HCT116 (cell line): Measurements from ENCODE around the gene TEX12. TPM values are rescaled to one million over a fixed set of nuclear protein-coding genes. Genes with fewer than 3 reads are reported as not detected.

Source experiments
- ATAC-seq: fragments of 200-7000 bp; cut with Tn5 transposase; 2 replicates; pipeline ENCODE4 v1.9.1; 2020; ENCODE audit warnings: mild to moderate bottlenecking, moderate library complexity
- BruUV-seq: library from RNA; stranded (reverse); fragments of 400-500 nt; replicated peaks from 2 replicates; lab custom pipeline; 2021; lab: Mats Ljungman, UMichigan
- CTCF ChIA-PET: fragments of 300-600 bp; sonication (Branson Sonifier 250); formaldehyde crosslinking; loops from one replicate; lab custom pipeline; 2021; ENCODE audit warnings: antibody characterized with exemption; lab: Charles Lee
- POLR2A ChIA-PET: fragments of 300-600, 350-600 bp; sonication (Branson Sonifier 250); formaldehyde crosslinking; loops from one replicate; lab custom pipeline; 2021; ENCODE audit warnings: antibody characterized with exemption; lab: Charles Lee
- RAD21 ChIA-PET, 2 experiments: fragments of 300-600 bp; sonication (Branson Sonifier 250); formaldehyde crosslinking; loops; one replicate each; lab custom pipeline; 2023; ENCODE audit warnings: low total read pairs in 2 of 2; ENCODE audit not compliant: uncharacterized antibody in 2 of 2, unreplicated experiment in 2 of 2, low non-redundant PET in 1 of 2; lab: Charles Lee
- DNase-seq: peaks from one replicate; pipeline ENCODE4 v3.0.0-alpha.2; 2010; ENCODE audit warnings: low read depth, low spot score
- H2AFZ ChIP-seq: fragments of 200-600 bp; shearing (Covaris generic), sonication (generic); 2 replicates; pipeline ENCODE4 v1.6.1; 2017; ENCODE audit warnings: low read depth, mixed run types, mixed read lengths, antibody characterized with exemption, low read length; ENCODE audit not compliant: poor library complexity, severe bottlenecking
- H3K27ac ChIP-seq: 2 replicates; pipeline ENCODE4 v1.5.1; 2012; ENCODE audit warnings: low read depth, low read length
- H3K27me3 ChIP-seq: fragments of 200-600 bp; sonication (generic); 2 replicates; pipeline ENCODE4 v1.6.1; 2016; ENCODE audit warnings: mixed run types, low read length, mixed read lengths; ENCODE audit not compliant: insufficient read depth
- H3K36me3 ChIP-seq, 2 experiments: fragments of 200-500 bp in 1 of 2; fragments of 200-600 bp in 1 of 2; sonication (Bioruptor generic) in 1 of 2; sonication (generic) in 1 of 2; 2 replicates each; pipeline versions ENCODE4 v1.5.1 to v1.6.1; 2014 to 2016; ENCODE audit warnings: low read length in 2 of 2, inconsistent platforms in 1 of 2, mixed read lengths in 1 of 2, mixed run types in 1 of 2; ENCODE audit not compliant: insufficient read depth in 2 of 2, control insufficient read depth in 1 of 2
- H3K4me1 ChIP-seq, 2 experiments: fragments of 200-600 bp in 1 of 2; sonication (generic) in 1 of 2; 2 replicates each; pipeline versions ENCODE4 v1.5.1 to v1.6.1; 2012 to 2017; ENCODE audit warnings: low read length in 2 of 2, inconsistent platforms in 1 of 2, mild to moderate bottlenecking in 1 of 2, mixed read lengths in 1 of 2, mixed run types in 1 of 2, moderate library complexity in 1 of 2; ENCODE audit not compliant: insufficient read depth in 2 of 2, control insufficient read depth in 1 of 2
- H3K4me2 ChIP-seq: fragments of 200-600 bp; sonication (generic); 2 replicates; pipeline ENCODE4 v1.6.1; 2017; ENCODE audit warnings: mixed run types, low read length, mixed read lengths
- H3K4me3 ChIP-seq, 2 experiments: fragments of 200-600 bp in 1 of 2; sonication (generic) in 1 of 2; replicated peaks in 1 of 2; 2 replicates each; pipeline ENCODE4 v1.5.1; 2011 to 2016; ENCODE audit warnings: low read length in 2 of 2, control low read depth in 1 of 2, low read depth in 1 of 2, mild to moderate bottlenecking in 1 of 2, mixed read lengths in 1 of 2, mixed run types in 1 of 2
- H3K79me2 ChIP-seq: fragments of 200-600 bp; sonication (generic); 2 replicates; pipeline ENCODE4 v1.6.1; 2017; ENCODE audit warnings: mild to moderate bottlenecking, mixed run types, low read length, moderate library complexity, mixed read lengths; ENCODE audit not compliant: insufficient read depth
- H3K9ac ChIP-seq: fragments of 200-600 bp; sonication (generic); 2 replicates; pipeline ENCODE4 v1.6.1; 2016; ENCODE audit warnings: low read length, mixed read lengths
- H3K9me2 ChIP-seq: fragments of 200-600 bp; sonication (generic), shearing (Covaris generic); 2 replicates; pipeline ENCODE4 v1.6.1; 2017; ENCODE audit warnings: mixed run types, mild to moderate bottlenecking, moderate library complexity; ENCODE audit not compliant: insufficient read depth
- H3K9me3 ChIP-seq, 2 experiments: fragments of 200-500 bp in 1 of 2; fragments of 200-600 bp in 1 of 2; sonication (Bioruptor generic) in 1 of 2; sonication (generic) in 1 of 2; 2 replicates each; pipeline ENCODE4 v1.6.1; 2014 to 2017; ENCODE audit warnings: low read length in 2 of 2, mixed read lengths in 2 of 2, inconsistent platforms in 1 of 2, low read depth in 1 of 2, mild to moderate bottlenecking in 1 of 2, mixed run types in 1 of 2, moderate library complexity in 1 of 2; ENCODE audit not compliant: control insufficient read depth in 1 of 2, insufficient read depth in 1 of 2
- H4K20me1 ChIP-seq: fragments of 200-600 bp; sonication (generic), shearing (Covaris generic); 2 replicates; pipeline ENCODE4 v1.6.1; 2017; ENCODE audit warnings: mixed run types, mild to moderate bottlenecking, moderate library complexity; ENCODE audit not compliant: insufficient read depth
- CEBPB ChIP-seq: IDR thresholded peaks from 2 replicates; pipeline ENCODE4 v1.6.1; 2012; ENCODE audit warnings: low read depth
- FOSL1 ChIP-seq: IDR thresholded peaks from 2 replicates; pipeline ENCODE4 v1.6.1; 2012; ENCODE audit warnings: low read depth
- TCF7L2 ChIP-seq: IDR thresholded peaks from 2 replicates; pipeline ENCODE4 v1.7.0; 2011; ENCODE audit warnings: borderline replicate concordance, inconsistent platforms; ENCODE audit not compliant: insufficient read depth, insufficient read length; ENCODE audit errors: extremely low read depth
- intact Hi-C: fragments of 100-400 bp; cut with micrococcal nuclease; formaldehyde crosslinking; loops from 2 replicates; pipeline ENCODE4 v1.10.0; 2022
- total RNA-seq: library from RNA; stranded (reverse); gene quantifications from one replicate; pipeline ENCODE4 v1.2.1, GENCODE V29; 2021; ENCODE audit not compliant: unreplicated experiment
- TF ChIP-seq, protein P1 (sequence below): IDR thresholded peaks from 2 replicates; pipeline ENCODE4 v1.6.1; 2012
- TF ChIP-seq, protein P2 (sequence below), 3 experiments: fragments of 200-600 bp in 1 of 3; sonication (generic) in 1 of 3; IDR thresholded peaks in 2 of 3; conservative IDR thresholded peaks in 1 of 3; 2 replicates each; pipeline ENCODE4 v1.5.1; 2012 to 2017; ENCODE audit warnings: low read depth in 2 of 3, low read length in 2 of 3, antibody characterized with exemption in 1 of 3, borderline replicate concordance in 1 of 3, control low read depth in 1 of 3, mild to moderate bottlenecking in 1 of 3, mixed read lengths in 1 of 3, mixed run types in 1 of 3, moderate library complexity in 1 of 3; ENCODE audit not compliant: insufficient read depth in 1 of 3

Gene TEX12
- total RNA-seq, 1 experiment from 2014 or later = not detected

DNA sequence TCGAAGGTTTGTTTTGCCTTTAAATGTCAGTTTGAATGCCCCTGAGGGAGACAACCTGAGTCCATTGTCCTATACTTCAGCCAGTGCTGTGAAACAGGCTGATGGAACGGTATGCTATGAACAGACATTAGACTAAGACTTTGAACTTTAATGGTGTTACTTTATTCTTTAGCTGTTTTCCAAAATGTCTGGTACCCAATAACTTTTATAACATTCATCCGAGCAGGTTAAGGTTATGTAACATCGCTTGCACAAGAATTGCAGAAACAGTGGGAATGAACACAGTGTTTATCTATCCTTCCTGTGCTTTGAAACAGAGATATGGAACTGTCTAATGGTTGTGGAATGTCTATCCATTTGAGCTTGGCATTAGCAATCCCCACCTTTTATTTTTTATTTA, 46.6 kb downstream of the TEX12 start:
- CTCF ChIA-PET = no interaction called here
- no peak overlapping the region for H3K4me3 ChIP-seq
- TF ChIP-seq CEBPB (no peak), TCF7L2 (no peak), FOSL1 (no peak)
- TF ChIP-seq, protein P1, sequence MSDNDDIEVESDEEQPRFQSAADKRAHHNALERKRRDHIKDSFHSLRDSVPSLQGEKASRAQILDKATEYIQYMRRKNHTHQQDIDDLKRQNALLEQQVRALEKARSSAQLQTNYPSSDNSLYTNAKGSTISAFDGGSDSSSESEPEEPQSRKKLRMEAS = no peak
- TF ChIP-seq, all 23 proteins: peak for 0
- H3K4me2 ChIP-seq = no peak overlapping the region
- no peaks in the 10 kb centered on the region for H3K4me1 ChIP-seq
- RAD21 ChIA-PET = no interaction called here
- H3K79me2 ChIP-seq = no peaks in the 10 kb centered on the region
- H3K27ac ChIP-seq = no peak overlapping the region
- H3K9me3 ChIP-seq = no peaks in the 10 kb centered on the region
- DNase-seq (no peak), ATAC-seq (no peak)
- intact Hi-C loops = no loop called here
- POLR2A ChIA-PET = no interaction called here
- H4K20me1 ChIP-seq = no peaks in the 10 kb centered on the region
- no TSS peak for BruUV-seq
- no peak overlapping the region for H3K9ac ChIP-seq
- H2AFZ ChIP-seq = no peak overlapping the region
- no peaks in the 10 kb centered on the region for H3K9me2 ChIP-seq
- no peaks in the 10 kb centered on the region for H3K27me3 ChIP-seq
- no peaks in the 10 kb centered on the region for H3K36me3 ChIP-seq

DNA sequence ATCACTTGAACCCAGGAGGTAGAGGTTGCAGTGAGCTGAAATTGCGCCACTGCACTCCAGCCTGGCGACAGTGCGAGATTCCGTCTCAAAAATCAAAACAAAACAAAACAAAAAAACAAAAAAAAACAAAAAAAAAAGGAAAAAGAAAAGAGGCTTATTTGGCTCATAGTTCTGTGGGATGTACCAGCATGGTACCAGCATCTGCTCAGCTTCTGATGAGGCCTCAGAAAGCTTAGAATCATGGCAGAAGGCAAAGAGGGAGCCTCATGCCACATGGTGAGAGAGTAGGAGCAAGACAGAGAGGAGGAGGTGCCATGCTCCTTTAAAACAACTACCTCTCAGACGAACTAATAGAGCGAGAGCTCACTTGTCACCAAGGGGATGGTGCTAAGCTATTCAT, 48.4 kb downstream of the TEX12 start:
- Histone ChIP-seq H3K36me3 (no peaks in the 10 kb centered on the region), H3K4me2 (no peak overlapping the region), H4K20me1 (no peaks in the 10 kb centered on the region), H2AFZ (no peak overlapping the region), H3K27me3 (no peaks in the 10 kb centered on the region), H3K79me2 (no peaks in the 10 kb centered on the region), H3K4me1 (no peaks in the 10 kb centered on the region), H3K9me2 (no peaks in the 10 kb centered on the region), H3K9me3 (no peaks in the 10 kb centered on the region), H3K4me3 (no peak overlapping the region), H3K9ac (no peak overlapping the region), H3K27ac (no peak overlapping the region)
- DNase-seq (no peak), ATAC-seq (no peak)
- intact Hi-C loops = loop anchor here (5.0 kb wide), 2 partner anchors 237 to 897 kb away; no protein-coding TSS in a partner anchor
- TF ChIP-seq, protein P2, sequence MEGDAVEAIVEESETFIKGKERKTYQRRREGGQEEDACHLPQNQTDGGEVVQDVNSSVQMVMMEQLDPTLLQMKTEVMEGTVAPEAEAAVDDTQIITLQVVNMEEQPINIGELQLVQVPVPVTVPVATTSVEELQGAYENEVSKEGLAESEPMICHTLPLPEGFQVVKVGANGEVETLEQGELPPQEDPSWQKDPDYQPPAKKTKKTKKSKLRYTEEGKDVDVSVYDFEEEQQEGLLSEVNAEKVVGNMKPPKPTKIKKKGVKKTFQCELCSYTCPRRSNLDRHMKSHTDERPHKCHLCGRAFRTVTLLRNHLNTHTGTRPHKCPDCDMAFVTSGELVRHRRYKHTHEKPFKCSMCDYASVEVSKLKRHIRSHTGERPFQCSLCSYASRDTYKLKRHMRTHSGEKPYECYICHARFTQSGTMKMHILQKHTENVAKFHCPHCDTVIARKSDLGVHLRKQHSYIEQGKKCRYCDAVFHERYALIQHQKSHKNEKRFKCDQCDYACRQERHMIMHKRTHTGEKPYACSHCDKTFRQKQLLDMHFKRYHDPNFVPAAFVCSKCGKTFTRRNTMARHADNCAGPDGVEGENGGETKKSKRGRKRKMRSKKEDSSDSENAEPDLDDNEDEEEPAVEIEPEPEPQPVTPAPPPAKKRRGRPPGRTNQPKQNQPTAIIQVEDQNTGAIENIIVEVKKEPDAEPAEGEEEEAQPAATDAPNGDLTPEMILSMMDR (IDR thresholded peaks at IDR 0.05 in 2 of 3, conservative IDR thresholded peaks at IDR 0.05 in 1 of 3; ENCODE audit: borderline replicate concordance in 1 of 3, insufficient read depth in 1 of 3, low read depth in 2 of 3, low read length in 2 of 3) = no peak
- no peak for TF ChIP-seq CEBPB
- RAD21 ChIA-PET = no interaction called here
- CTCF ChIA-PET = no interaction called here
- POLR2A ChIA-PET = no interaction called here
- BruUV-seq = no TSS peak
